Islet of Langerhans (tissue), 1 donor: Measurements from ENCODE around the gene ZNF787.
"Not testable (repeated sequence)": the region's sequence is repeated elsewhere in the genome, so short reads cannot be mapped to it uniquely, and the experiment has no call there.

ENCODE experiments used
- FAIRE-seq: peaks from one replicate; lab custom pipeline; 2011; peaks lifted over from hg19 to GRCh38; lab: Jason Lieb, UNC

ZNF787 gene

DNA sequence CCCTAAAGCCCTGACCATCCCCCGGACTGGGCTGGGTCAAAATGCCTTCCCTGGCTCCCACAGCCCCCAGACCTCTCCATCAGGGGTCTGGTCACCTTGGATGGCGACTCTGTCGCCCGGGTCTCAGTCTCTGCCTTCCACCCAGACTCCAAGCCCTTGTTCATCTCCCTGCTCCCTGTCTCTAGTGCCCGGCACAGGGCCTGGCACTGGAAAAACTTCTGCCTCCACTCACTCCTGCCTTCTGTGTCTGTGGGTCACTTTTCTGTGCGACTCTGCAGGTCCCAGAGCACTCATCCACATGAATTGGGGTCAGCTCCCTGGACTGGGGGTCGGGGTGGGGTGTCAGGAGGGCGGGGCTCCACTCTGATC lies 1.1 kb downstream of the ZNF787 start:
- no peak for FAIRE-seq

DNA sequence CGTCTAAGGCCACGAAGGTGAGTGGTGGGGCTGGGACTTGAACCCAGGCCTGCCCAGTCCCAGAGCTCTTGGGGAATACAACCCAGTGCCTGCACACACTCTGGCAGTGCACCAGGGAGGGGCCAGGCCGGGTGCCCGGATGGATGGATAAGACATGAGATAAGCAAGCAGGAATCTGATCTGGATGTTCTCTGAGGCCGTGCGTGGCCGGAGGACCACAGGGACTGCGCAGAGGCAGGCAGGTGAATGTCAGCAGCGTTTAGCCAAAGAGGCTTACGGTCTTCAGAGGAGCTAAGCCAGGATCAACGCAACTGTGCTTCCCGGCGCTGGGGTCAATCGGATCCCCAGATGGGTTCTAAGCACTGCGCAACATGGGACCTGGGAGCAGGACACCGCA lies 1.5 kb downstream of the ZNF787 start:
- no peak for FAIRE-seq

DNA sequence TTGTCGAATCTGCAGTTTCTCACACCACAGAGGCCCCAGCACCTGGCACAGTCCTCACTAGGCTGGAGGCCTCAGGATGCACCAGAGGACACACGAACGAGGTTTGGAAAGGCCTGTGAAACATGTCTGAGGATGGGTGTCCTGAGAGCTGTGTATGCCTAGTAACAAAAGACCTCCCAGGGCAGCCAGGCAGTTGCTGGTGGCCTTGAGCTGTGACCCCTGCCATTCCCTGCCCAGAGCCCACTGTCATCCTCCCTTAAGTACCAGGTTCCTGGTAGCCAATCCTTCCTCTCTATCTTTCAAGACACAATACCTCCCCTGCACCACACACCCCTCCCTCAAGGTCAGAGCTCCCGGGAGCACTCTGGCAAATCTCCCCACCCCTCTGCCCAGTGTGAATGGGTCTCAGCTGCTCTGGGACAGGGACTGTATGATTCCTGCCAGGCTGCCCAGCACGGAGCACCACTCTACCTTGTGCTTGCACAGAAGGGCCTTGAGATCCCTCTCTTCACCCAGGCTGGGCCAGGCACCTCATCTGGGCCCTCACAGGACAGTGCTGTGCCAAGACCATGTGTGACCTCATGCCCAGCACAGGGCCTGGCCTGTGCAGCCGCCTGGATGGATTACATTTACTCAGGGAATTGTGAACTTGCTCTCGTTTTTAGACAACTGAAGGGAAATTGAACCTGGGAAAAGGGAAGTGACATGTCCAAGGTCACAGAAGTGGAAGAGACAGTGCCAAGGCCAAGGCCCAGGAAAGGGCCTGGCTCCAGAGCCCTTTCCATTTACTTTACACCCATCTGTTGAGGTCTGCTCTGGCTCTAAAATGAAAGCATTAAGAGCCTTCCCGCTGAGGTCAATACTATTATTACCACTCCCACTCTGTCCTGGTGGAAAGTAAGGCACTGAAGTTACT lies 2.2 kb downstream of the ZNF787 start:
- FAIRE-seq: no peak

DNA sequence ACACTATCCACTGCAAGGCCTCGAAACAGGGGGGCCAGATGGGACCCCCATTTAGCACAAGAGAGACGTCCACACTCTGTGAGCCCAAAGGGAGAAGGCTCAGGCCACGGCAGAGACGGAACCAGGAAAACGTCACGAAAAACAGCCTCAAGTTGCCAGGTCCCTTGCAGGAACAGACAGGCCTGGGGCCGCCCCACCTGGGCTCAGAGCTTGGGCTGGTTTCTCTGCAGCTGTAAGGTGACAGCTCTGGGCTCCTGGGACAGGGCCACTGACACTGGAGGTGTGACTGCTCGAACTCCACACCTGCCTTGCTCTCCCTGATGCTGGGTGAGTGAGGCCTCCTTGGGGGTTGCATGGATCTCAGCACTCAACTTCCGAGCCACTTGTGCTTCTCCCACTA lies 3.2 kb downstream of the ZNF787 start:
- no peak for FAIRE-seq

DNA sequence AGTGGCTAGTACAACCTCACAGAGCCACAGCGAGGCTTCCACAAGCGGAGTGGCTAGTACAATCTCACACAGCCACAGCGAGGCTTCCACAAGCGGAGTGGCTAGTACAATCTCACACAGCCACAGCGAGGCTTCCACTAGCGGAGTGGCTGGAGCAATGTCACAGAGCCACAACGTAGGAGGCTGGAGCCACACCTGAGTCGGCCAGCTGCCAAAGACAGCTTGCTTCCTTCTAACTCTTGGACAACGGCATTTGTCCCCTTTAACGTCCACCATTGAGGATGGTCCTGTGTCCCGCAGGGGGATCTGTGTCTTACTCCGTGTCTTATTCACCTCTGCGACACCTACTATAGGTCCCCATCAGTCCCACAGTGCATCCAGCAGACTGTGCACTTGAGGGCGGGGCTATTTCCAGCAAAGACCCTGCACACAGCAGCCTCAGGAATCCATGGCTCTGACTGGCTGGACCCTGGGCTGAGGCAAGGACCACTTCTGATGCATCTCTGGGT lies 3.7 kb downstream of the ZNF787 start:
- FAIRE-seq: no peak

DNA sequence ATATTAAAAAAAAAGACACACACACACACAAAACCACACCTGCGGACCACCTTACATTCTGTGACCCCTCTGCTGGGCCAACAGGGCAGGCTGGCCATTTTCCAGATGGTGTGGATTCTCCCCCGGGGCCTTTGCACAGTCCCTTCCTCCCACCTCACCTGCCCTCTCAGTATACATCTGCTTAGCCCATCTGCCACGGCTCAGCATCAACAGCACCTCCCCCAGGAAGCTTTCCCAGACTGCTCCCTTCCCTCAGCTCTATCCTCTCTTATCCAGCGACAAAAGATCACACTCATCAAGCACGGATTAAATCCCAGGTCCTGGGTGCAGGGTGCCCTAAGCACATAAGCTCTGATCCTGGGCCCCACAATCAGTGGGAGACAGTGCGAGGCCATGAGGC lies 4.5 kb downstream of the ZNF787 start:
- no peak for FAIRE-seq

DNA sequence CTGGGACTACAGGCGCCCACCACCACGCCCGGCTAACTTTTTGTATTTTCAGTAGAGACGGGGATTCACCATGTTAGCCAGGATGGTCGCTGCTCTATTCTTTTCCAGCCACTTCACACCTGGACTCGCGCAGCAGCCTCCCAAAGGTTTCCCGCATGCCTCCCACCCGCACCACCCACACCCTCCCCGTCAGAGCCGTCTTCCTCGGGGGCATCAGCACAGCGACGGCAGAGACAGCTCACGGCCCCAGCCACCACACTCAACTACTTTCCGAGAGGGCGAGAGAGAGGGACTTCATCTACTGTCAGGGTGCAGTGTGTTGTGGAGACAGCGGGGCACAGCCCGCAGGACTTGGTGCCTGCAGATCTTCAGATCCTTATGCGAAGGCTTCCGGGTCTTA lies 5.6 kb downstream of the ZNF787 start:
- no peak for FAIRE-seq

DNA sequence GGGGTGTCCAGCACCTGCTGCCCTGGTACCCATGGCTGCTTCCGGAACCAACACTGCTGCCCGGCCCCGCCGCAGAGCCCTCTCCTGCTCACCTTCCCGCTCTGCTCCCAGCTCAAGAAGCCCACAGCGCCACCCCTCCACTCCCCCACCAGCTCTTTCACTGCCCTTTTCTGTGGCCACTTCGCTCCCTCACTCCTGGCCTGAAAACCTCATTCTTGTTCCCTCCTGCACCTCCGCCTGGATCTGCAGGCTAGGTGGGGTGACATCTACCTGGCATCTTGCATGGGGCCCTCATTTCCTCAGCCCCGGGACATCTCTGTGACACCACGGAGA lies 6.4 kb downstream of the ZNF787 start:
- FAIRE-seq: no peak

DNA sequence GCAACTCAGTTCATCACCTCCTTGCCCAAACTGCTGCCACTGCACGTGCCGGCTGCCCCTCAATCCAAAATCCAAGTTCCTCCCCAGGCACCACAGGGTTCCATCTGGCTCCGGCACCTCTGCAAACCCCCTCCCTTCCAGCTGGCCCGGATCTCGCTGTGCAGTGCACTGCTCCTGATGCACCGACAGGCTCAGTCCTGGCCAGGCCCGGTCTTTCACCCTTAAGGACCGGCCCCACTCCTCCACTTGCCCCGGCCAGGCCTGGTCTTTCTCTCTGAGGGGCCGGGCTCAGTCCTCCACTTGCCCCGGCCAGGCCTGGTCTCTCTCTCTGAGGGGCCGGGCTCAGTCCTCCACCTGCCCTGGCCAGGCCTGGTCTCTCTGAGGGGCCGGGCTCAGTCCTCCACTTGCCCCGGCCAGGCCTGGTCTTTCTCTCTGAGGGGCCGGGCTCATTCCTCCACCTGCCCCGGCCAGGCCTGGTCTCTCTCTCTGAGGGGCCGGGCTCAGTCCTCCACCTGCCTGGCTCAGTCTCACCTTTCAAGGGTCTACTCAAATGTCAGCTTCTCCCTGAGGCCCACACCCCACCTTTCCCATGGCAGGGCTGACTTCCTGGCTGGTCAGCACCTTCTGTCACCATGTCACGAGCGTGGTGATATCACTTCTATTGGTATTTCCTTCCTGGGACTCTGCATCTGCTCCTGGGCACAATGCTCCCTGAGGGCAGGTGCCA lies 6.9 kb downstream of the ZNF787 start:
- no peak for FAIRE-seq

DNA sequence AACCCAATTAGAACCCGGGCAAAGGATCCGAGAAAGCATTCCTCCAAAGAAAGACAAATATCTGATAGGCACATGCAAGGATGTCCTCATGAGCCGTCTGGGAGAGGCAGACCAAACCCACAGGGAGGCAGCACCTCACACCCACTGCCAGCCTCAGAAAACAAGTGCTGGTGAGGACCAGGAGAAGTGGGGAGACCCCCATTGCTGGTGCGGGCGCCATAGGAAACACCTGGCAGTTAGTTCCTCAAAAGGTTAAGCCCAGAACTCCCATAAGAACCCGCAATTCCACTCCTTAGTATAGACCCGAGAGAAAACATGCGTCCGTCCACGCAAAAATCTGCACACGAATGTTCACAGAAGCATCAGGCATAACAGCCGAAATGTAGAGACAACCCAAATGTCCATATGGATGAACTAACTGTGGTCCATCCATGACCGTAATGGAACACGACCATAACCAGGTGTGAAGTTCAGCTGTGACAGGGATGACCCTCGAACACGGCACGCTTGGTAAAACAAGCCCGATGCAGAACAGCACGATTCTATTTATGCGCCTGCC lies 7.9 kb downstream of the ZNF787 start:
- no peak for FAIRE-seq

DNA sequence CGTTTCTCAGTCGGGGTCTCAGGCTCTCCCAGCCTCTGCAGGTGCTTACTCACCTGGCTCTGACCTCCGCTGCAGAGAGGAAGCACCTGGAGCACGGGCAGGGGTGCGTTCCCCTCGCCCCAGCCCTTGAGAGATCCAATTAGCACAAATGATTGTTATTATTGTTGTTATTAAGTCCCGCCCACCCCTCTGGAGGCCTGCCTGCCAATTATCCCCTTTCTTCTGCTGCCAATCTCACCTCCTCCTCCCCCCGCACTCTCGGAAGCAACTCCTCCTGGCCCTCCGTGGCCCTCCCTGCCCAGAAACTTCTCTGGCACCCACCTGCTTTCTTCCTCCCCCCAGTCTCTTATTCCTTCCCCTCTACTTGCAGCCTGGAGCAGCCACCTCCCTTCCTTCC lies 8.8 kb downstream of the ZNF787 start:
- FAIRE-seq: no peak

DNA sequence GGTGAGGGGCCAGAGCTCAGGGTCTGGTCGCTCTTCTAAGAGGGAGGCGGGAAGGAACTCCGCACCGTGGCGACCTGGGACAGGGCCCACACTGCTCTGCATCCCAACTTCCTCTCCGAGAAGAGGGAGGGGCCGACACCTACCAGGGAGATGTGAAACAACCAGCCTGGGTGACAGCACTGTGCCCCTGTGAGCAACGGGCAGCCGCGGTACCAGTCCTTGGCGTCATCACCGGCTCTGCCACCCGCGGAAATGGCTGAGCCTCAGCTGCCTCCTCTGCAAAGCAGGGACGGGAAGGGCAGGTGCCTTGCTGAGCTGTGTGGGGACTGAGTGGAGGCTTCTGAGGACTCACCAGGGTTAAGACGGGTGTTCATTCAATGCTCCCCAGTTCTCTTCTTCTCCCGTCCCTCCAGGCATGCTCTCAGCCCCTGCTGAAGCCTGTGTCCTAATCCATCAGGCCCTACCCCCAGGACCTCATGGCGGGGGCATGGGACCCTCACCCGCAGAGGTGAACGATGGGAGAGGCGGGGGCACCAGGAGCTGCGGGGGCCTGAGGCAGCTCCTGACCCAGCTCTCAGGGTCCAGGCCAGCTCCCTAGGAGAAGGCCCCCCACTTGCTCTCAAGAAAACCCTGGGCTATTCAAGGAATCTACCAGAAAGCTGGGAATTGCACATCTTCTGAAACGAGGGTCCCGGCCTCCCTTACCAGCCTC lies 9.3 kb downstream of the ZNF787 start:
- no peak for FAIRE-seq

DNA sequence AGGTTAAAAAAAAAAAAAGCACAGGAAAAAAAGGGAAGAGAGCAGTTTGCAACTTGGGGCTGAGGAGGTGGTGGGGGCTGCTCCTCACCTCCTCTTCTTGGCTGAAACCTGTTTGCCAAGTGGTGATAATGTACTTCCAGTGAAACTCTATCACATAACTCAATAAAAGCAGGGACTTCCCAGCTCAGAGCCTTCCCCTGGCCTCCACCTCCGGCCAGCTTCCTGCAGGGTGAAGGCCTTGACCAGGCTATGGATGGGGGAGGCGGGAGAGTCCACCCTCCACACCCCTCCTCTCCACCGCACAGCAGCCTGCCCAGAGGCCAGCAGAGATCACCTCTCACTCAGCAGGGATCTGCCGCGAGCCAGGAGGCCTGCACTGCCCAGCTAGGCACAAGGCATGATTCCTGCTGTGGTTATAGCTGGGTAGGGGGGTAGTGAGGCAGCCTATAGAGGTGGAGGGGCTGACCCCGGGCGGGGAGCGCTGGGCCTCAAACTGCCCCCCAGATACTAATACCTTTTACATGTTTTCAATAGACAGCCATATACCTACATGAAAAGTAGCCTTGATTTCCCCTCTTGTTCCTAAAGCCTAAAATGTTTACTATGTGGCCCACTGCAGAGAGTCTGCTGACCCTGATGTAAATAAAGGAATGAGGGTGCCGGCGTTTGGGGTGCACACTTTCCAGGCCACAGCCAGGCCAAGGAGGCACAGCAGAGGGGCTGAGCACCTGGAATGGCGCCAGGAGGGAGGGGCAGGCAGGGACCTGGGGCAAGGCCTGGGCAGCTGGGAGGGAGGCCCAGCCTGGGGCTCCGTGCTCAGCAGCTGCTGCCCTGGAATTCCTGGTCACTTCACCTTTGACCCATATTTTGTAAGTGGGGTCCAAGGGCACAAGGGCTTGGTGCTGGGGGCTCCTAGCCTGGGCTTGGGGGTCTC lies 10.3 kb downstream of the ZNF787 start:
- no peak for FAIRE-seq

DNA sequence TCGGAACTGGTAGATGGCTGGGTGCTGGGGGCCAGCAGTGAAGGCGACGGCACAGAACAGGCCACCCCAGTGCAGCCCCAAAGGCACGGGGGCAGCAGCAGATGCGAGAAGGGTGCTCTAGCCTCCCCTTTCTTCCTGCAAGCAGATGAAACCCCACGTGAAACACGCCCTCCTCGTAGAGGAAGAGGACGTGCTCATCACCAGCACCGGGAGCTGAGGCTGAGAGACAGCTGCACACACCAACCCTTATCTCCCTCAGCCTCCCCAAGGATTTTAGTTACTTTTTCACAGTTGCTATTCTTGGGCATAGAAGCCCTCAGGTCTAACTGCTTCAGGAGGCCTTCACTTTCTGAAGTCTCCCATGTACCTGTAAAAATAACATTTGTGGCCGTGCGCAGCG lies 11.9 kb downstream of the ZNF787 start:
- FAIRE-seq: no peak

DNA sequence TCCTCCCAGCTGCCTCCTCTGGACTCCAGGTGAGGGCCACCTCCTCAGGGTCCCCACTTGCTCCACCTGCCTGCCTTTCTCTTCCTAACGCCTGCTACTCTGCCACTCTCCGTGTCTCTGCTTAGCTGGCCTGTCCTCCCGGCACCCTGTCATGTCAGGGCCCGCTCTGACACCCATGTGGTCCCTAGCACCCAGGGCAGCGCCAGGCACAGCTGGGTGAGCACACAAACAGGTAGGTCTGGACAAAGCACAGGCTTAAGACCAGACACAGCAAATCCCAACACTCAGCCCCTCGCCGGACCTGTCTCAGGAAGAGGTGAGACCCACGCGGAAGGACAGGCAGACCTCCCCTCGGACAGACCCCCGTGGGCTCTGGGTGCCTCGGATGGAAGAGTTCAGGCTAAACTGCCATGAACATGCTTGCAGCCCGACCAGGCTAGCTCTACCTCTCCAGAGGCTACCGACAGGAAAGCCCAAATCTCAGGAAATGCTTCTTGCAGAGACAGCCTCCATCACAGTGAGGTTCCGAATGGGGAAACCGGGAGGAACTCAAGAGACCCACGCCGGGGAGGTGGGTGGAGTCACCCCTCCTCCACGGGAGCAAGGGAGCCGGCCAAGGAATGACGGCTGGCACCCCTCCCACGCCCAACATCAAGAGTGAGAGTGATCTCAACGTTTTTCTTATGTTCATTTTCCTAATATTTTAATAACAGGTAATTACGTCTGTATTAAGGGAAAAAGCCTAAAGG lies 12.5 kb downstream of the ZNF787 start:
- FAIRE-seq: no peak

DNA sequence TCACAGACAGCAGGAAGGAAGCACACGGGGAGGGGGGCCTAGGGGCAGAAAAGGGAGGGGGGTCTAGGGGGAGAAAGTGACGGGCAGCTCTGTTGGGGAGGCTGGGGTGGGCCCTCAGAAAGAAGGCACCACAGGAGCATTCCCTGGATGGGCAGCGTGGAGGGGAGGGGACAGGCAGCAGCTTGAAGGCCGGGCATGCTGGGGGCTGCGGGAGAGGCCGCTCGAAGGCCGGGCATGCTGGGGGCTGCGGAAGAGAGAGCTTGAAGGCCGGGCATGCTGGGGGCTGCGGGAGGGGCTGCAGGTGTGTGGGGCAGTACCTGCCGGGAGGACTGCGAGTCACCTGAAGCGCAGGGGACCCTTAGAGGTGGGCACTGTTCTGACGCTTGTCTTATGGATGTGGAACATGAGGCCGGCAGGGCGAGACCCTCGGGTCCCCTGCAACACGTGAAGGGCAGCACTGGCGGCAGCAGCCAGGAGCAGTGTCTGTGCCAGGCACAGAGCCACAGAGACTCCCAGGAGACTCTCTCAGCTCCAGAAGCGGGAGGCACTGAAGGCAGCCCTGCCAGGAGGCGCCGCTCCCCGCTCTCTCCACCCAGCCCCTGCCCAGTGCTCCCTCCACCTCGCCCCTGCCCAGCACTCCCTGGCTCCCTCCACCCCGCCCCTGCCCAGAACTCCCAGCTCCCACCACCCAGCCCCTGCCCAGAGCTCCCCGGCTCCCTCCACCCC lies 13.3 kb downstream of the ZNF787 start:
- FAIRE-seq: no peak

DNA sequence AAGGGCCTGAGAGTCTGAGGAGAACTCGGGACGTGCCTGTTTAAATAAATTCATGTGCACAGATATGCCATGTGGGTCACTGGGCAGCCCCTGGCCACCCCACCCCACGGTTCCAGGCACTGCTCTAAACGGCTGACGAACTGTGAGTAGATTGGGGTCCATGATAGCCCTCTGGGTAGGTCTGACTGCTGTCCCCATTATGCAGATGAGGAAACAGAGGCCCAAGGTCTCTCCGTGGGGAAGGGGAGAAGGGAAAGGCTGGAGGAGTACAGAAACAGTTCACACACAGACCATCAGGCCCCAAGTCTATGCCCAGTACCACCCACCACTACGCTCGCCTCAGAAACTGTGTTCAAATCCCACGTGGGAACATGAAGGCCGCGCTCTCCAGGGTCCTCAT lies 14.1 kb downstream of the ZNF787 start:
- FAIRE-seq: no peak

DNA sequence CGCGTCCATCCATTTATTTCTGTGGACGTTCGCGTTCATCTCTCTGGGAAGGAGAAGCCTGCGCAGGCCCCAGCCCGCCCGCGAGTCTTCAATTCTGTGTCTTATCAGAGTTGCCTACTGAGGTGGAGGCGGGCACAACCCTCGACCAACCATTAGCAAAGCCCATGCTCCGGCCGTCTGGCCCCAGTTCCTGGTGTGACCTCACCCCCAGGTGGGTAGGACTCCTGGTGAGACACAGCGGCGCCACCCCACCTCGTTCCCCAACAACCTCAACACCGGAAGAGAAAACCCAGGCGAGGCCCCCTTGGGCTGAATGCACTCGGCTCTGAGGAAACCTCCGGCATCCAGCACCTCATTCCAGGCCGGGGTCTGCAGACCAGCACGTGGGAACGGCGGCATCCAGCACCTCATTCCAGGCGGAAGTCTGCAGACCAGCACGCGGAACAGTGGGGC lies 14.7 kb downstream of the ZNF787 start:
- FAIRE-seq: no peak

DNA sequence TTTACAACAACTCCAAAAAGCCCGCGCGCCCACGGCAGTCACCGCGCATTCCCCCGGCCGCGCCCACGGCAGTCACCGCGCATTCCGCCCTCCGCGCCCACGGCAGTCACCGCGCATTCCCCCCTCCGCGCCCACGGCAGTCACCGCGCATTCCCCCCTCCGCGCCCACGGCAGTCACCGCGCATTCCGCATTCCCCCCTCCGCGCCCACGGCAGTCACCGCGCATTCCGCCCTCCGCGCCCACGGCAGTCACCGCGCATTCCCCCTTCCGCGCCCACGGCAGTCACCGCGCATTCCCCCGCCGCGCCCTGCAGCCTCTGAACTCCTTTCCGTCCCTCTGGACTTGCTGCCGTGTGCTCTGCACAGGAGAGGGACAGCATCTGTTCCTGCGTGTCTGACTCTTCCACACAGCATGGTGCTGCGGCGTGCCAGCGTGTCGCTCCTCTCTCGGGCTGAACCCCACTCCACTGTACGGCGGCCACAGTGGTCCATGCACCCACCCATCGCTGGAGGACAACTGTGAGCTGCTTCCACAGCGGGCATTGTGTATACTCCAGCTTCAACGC lies 15.2 kb downstream of the ZNF787 start:
- FAIRE-seq: not testable (repeated sequence)
